NCI-H1105 (cell line): ENCODE results near the gene TRPV6.

Experiments used
- DNase-seq: peaks from one replicate; lab custom pipeline; 2025; lab: John Stamatoyannopoulos, UW

TRPV6 gene

DNA sequence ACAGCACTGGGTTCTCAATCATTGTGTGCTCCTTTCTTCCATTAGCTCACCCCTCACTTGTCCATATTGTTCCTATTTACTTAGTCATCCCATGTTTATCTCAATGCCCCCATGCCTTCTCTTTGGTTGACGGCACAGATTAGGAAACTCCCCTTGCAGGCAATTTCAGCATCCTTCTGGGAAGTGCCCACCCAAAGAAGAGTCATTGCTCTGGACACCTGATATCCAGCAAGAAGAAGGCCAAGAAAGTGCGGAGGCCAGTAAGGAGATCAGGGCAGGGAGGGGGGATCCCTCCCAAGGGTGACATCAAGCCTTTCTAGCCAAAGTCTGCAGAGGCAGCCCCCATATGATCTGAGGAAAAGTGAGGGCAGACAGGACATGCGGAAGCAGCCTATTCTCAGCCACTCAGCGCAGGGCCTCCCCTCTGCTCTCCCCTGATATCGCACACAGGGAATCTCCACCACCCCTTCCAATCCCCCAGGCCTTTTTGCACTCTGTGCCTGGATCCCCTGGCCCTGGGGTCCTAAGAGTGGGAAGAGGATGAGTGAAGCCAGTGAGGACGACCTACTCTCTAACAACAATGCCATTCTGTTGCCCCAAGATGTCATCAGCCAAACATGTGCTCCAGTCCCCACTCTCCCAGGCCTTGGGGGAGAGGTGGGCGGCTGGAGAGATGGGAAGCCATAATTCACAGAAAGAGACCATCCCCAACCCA is 1.8 kb downstream of the TRPV6 start:
- no peak for DNase-seq

DNA sequence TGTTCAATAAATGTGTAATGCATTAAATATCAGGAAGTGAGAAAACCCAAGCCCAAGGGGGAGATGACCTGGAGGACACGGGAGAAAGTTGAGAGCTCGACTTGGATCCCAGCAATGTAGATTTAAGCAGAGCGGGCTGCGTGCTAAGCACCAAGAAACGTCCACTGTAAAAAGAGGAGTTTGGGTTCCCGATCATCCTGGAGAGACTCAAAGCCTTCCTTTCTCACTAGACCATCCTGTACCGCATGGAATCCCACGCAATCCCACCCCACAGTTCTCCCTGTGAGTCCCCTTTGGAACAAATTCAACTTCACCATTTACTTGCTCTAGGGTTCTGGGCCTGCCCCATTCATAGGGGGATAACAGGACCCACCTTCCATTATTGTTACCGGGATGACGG is 2.4 kb downstream of the TRPV6 start:
- no peak for DNase-seq

DNA sequence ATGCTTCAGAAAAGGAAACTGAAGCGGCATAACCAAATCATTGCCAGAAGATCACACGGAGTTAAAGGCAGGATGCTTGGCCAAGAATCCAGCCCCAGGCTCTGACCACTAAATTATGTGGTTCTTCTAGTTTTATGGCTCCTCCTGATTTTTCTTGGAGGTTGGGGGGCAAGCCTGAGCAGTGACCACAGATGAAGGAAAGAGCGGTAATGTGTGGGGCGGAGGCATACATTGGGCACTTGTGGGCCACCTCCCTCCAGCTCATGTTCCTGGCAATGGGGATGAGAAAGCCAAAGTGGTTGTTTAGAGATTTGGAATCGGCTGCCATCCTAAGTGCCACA is 3.2 kb downstream of the TRPV6 start:
- no peak for DNase-seq

DNA sequence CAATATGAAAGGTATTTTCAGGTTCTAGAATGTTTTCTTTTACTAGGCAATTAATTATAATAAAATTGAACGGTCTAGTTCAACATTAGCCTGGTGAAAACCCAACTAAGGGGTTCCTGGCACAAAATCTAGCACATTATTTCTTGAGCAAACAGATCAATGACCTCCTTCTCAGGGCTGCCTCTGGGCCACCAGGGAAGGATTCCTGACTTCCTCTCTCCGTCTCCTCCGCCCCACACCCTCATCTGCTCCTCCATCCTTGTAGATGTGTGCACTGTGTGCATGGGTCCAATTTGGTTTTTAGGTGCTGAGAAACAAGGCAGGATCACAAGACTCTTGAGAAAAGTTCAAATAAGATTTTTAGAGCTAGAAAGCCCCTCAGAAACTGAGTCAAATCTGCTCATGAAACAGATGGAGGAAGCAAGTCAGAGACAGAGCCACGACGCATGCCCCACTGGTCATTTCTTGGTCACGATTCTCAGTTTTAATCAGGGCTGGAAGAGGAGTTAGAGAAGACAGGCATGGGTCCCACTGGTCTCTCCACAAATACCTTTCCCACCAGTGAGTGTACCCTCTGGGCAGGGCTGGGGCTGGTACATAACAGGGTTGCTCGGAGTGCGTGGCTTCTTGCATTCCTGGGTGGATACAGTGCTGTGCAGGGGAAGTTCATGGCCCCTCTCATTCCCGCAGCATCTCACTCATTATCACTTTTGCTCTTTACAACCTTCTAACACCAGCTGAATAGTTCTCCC is 3.8 kb downstream of the TRPV6 start:
- DNase-seq = no peak

DNA sequence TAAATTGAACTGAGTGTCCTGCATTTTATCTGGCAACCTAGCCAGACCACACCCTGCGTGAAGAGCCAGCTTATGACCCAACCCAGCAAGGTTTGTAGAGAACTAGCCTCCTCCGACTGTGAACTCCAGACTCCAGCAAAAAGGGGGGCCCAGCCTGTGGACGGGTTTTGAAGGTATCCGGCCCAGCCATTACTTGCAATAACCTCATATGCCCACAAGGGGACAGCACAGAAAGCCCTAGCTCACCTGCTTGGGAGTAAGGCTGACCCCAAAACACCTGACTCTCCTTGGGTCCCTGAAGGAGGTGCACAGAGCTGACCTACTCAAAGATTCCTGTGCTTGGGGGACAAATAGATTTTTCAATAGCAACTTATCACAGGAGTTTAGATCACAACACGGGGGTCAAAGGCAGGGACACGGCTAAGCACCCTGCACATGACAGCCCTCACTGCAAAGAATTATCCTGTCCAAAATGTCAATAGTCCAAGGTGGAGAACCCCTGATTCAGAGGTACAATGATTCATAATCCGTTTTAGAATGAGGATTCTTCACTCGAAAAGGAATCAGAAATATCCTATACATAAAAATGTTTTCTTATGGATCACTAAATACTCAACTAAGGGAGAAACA is 4.6 kb downstream of the TRPV6 start:
- peak; percentile 15 for DNase-seq

DNA sequence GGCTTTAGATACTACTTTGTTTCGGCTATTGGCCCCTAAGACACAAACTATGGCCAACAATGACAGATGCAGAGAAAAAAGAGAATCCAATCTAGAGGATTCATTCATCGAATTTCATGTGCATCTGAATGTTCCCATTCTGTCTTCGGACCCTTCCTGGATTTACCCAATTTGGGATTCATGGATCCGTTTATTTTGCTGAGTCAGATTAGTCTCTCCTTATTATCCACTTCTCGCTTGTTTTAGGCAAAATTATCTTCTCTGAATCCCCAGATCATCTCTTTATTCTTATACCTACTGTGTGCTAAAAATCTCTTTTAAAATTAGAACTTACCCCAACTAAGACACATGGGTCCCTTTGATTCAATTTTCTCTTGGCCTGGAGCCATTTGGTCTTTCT is 6.5 kb downstream of the TRPV6 start:
- no peak for DNase-seq

DNA sequence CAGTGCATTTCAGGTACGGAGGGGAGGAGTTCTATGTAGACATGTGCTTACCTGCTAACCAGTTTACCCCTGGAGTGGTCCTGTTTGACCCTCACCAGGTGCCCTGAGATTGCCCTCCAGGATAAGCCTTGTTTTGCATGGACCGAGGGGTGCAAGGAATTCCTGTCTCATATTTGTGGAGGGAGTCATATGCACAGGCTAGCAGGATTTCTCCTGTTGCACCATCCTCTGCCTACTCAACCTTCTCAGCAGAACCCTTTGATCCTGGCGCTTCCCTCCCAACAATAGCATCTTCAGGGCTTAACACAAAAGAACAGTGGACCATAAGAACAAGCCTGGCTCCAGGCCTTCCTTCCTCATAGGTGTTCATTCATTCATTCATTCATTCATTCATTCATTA is 7.2 kb downstream of the TRPV6 start:
- DNase-seq = no peak

DNA sequence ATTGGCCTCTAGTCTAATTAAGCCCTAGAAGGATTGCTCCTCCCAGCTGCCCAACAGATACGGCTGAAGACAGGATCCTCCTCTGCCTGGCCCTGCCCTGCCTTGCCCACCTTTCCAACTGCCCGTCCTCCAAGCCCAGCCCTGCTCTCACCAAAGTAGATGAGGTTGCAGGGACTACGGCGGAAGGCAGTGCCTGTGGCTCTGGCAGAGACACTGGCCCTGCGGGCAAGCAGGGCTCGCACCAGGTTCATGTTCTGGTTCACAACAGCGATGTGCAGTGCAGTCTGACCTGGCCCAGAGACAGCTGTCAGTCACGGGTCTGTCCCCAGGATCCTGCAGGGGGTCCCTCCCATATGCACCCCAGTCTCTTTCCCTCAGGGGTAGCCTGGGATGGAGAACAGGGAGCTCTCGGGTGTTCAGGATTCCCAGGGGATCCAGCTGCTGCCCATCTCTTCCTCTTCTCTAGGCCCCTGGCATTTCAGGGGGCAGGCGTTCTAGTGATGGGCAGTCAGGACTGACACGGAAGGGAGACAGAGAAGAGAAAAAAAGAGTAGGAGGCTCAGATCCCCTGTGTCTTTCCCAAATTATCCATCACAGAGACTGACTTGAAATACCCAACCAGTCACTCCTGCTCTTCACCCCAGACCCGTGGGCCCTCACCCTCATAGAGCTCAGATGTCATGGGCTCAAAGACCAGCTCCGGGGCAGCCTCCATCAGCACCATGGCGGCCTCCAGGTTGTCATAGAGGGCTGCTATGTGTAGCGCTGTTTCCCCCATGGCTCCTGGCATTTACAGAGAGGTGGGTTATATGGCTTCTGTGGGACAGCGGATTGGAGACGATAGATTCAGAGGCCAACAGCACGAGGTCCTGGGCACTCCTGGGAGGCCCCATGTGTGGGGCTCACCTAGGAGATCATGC is 8.3 kb downstream of the TRPV6 start:
- DNase-seq = no peak

DNA sequence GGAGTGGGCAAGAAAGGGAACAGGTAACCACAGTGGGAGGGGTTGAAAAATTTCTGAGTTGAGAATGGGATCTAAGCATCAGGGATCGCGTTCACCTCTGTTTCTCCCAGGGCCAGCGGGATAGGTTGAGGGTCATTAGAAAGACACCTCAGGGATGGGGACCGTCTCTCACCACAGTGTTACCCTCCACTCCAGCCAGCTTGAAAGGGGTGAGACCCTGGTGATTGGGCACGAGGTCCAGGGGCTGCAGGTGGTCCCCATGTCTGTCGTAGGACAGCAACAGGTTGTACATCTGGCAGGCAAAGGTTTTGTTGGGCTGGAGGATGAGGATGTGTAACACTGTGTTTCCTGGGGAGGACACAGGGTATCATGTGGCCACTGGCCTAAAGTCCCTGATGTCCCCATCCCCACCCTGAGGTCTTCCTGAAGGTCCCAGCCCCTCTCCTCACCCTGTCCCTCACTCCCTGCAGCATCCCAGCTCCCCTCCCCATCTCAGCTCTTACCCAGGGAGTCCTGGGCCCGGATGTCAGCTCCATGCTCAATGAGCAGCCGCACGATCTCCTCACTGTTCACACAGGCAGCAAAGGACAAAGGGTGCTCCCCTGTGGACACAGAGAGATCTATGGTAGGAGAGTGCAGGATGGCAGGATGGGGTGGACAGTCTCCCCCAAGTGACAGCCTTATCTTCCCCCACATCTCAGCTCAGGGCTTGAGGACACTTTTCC is 9.1 kb downstream of the TRPV6 start:
- DNase-seq = no peak

DNA sequence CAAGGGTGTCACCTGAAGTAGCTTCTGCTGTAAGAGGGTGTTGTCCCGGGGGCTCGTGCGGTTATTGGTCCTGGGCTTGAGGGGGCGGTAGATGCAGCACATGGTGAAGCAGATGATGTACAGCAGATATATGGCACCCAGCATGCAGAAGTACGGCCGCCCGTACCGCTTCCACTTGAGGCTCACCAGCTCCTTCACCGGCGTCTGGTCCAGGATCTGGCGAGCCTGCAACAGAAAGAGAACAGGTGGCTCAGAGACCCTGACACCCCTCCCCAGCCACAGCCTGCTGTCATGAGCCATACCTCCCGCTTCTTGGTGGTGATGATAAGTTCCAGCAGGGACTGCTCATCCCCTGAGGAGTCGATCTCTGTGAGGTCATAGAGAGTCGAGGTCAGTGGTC is 10.1 kb downstream of the TRPV6 start:
- DNase-seq = no peak

DNA sequence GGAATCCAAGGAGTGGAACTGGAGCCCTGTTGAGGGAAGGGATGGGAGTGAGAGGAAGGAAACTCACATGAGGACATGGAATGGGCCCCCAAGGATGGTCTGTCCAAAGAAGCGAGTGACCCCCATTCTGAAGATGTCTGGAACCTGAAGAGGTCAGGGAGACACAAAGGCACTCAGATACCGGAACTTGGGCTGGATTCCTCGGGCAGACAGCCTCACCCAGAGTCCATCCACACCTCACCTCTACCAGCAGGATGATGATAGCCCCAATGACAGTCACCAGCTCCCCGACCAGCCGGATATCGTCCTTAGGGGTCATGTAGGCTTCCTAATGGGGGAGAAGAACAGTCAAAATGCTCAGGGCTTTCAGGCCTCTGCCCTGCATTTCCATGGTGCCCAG is 10.7 kb downstream of the TRPV6 start:
- no peak for DNase-seq

DNA sequence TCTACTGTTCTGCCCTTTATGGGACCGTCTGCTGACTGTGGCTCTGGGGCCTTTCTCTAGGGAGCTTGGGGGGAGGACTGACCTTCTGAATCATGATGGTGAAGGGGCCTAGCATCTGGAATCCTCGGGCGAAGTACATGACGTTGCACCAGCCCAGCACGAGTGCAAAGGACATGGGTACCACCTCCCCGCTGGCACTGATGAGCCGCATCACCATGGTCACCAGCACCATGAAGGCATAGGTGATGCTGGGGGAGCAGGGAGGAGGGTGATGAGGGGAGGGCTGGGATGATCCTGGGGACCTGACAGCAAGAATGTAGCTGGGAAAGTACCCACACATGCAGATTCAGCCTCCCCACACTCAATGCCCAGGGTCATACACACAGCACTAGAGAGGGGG is 11.1 kb downstream of the TRPV6 start:
- DNase-seq = no peak

DNA sequence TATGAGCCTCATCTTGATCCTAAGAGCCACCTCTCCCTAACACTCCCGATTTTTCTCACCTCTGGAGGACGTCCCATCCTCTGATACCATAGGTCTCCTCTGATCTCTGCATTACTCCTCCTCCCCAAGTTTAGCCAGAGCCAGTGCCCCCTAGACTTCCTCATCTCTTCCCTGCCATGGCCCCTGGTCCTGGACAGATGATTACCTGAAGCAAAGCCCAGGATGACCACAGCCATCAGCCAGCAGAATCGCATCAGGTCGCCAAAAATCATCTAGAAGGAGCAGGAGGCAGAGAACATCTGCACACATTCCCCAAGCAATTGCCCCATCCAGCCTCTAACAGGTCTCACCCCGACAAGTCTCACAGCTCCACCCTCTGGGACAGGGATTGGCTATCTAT is 11.7 kb downstream of the TRPV6 start:
- no peak for DNase-seq

DNA sequence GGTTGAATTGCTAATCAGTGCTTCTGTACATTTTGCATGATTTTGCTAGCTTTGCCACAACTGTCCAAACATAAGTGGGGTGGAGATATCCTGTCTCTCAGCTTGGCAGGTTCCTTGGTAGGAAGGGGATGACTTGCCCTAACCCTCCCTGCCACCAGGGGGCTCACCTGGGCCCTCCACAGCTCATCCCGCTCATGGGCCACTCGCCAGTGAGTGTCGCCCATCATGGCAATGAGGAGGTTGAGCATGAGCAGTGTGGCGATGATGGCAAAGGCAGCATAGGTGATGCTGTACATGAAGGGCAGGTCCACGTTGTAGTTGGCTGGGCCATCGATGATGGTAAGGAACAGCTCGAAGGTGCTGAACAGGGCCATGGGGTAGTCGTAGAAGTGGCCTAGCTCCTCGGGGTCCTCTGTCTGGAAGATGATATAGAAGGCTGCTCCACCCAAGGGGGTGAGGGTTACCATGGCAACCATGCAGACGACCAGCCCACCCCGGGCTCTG is 12.2 kb downstream of the TRPV6 start:
- DNase-seq = peak; percentile 7

DNA sequence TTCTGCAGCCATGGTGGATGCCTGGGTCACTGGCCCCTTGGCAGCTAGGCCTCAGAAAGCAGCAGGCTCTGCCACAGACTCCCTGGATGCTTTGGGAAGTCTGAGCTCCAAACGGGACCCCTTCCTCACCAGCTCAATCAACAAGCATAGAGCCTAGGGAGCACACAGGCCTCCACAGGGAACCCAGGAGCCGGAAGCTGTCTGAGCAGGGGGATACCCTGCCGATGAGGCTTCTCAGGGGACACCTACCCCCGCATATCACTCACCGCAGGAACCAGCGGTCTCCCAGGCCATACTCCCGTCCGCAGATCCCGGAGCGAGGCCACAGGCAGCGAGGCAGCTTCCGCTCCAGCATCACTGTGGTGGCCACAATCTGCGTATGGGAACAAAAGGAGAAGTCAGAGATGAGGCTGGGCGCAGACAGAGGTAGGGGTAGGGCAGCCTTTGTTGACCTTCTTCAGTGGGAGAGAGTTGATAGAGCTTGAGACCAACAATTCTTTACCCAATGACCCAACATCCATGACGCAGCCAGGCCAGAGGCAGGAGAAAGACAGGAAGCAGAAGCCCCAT is 13.4 kb downstream of the TRPV6 start:
- no peak for DNase-seq

DNA sequence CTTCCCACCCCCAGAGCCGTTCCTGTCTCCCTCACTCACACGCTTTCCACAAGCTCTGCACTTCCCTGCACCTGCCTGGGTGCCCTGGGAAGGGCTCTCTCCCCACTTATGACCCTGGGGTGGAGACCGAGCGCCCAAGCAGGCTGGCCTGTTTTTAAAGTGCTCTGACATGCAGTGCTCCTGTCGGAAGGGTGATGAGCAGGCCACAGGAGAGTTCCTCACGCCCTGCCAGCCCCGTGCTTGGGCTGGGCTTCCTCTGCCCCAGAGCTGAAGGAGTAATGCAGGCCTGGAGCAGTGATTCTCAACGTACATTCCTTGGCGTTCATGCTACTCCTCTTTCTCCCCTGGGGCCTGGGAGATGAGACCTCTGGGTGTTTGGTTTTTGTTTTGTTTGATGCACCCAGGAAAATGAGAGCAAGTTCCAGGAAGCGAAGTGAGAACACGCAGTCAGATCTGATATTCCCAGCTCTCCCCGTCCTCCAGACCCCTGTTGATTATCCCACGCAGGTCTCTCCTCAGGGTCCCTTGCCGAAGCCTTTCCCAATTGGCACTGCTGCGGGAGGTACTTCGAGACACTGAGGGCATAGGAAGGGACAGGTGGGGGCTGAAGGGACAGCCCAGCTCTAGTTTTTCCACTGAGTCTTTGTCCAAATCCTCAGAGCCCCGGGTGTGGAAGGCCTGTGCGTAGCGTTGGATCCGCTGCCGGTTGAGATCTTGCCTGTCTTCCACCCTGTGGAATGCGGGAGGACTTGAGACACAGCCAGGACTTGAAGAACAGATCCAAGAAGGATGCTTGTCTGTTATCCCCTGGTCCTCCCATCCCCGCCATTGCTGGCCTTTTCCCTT is 14.1 kb downstream of the TRPV6 start:
- DNase-seq = no peak

DNA sequence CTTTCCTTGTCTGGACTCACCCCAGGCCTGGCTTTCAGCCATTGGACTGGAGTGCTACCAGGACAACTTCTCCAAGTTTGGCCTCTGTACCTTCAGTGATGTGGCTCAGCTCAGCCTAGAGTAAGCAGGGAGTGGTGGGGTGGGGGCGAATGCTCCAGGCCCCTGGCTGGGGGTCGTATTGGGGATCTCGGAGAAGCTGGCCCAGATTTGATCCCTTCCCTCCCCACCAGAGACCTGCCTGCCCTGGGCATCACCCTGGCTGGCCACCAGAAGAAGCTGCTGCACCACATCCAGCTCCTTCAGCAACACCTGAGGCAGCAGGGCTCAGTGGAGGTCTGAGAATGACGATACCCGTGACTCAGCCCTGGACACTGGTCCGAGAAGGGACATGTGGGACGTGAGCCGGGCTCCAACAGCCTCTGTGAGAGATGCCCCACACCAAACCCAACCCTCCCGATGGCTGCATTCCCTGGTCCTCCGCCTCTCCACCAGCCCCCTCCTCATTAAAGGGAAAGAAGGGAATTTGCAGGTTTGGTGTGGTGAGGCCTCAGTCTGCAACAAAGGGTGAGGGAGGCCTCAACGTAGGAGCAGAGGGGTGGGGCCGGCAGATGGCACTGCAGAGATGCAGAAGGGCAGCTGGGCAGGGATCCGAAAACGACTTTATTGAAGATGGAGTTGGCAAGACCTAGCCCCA is 14.8 kb downstream of the TRPV6 start:
- DNase-seq = no peak

DNA sequence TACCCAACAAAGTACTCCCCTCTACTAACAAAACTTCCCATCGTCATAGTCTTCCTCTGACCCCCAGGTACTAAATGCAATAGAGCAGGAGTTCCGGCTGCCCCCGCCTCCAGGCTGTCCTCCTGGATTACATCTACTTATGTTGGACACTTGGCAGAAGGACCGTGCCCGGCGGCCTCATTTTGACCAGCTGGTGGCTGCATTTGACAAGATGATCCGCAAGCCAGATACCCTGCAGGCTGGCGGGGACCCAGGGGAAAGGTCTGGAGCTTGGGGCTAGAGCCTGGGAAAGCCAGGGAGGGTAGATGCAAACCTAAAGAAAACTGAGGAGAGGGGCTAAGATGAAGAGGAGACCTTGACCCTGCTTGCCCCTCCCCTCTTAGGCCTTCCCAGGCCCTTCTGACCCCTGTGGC is 15.4 kb downstream of the TRPV6 start:
- no peak for DNase-seq

DNA sequence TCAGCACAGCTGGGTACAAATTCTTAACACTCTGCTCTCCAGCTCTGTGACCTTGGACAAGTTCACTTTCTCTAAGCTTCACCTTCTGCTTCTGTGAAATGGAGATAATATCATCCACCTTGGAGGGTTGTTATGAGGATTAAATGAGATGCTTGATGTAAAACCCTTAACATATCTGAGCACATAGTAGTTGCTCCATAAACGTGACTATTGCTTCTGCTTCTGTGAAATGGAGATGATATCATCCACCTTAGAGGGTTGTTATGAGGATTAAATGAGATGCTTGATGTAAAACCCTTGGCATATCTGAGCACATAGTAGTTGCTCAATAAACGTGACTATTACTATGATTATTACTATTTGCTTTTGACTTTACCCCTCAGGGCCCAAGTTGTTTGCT is 16.1 kb downstream of the TRPV6 start:
- no peak for DNase-seq

DNA sequence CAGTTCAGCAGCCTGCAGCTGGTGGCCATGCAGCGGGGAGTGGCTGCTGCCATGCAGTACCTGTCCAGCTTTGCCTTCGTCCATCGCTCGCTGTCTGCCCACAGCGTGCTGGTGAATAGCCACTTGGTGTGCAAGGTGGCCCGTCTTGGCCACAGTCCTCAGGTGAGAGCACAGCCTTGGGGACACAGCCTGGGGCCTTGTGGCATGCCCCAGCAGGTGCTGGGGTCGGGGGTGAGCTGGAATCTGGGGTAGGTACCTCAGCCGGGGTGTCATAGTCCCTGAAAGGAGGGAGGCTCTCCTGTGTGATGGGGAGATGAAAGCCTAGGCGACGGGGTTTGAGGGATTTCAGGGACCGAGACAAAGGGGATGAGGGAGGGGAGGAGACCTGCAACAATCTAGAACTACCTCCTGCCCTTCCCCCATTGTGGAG is 16.5 kb downstream of the TRPV6 start:
- DNase-seq = no peak
